Spleen (tissue), 7 donors: Measurements from ENCODE around the gene BMPER.

Experiments used
- POLR2A ChIP-seq, 3 donors: fragments of 450-650 bp; IDR thresholded peaks; one replicate each; pipeline ENCODE4 v1.5.1; 2017; ENCODE audit warnings: antibody characterized with exemption in 3 of 3, mild to moderate bottlenecking in 1 of 3
- POLR2AphosphoS5 ChIP-seq, 3 donors: sonication (generic); formaldehyde crosslinking; IDR thresholded peaks; one replicate each; pipeline ENCODE4 v1.5.1; 2017; ENCODE audit warnings: antibody characterized with exemption in 3 of 3
- TF ChIP-seq, protein P1 (sequence below), 11 experiments: fragments of 200-600 bp in 7 of 11; fragments of 450-650 bp in 4 of 11; sonication (generic) in 4 of 11; IDR thresholded peaks in 8 of 11; conservative IDR thresholded peaks in 3 of 11; 1 replicate in 7 of 11; 2 replicates in 4 of 11; pipeline versions ENCODE4 v1.4.0 to v1.8.0; 2016 to 2021; ENCODE audit warnings: antibody characterized with exemption in 11 of 11, inconsistent platforms in 4 of 11, mild to moderate bottlenecking in 1 of 11
- donor health status: DM: no; HTN: no; CAD: no; lungs with moderate emphysema.
- donor health status: DM: no; HTN: no; CAD: no.
- donor health status: DM: no; HTN: no; CAD: no.

DNA sequence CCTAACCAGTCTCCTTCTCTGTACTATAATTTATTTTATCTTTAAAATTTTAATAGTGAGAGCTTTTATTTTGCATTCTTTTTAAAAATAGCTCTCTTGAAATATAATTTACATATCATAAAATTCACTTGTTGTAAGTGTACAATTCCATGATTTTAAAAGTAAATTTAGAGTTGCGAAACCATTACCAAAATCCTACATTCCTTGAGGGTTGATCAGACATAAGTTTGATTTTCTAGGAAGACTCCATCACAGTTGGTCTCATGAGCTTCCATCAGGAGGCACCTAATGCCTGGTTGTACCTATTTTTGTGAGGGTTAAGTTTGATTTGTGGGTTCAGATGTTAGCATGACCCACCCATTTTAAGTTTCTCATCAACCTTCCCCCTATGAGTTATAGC lies 108.1 kb downstream of the BMPER start:
- TF ChIP-seq POLR2AphosphoS5 (IDR thresholded peaks at IDR 0.05) (no peak), POLR2A (IDR thresholded peaks at IDR 0.05) (no peak)
- TF ChIP-seq, protein P1, sequence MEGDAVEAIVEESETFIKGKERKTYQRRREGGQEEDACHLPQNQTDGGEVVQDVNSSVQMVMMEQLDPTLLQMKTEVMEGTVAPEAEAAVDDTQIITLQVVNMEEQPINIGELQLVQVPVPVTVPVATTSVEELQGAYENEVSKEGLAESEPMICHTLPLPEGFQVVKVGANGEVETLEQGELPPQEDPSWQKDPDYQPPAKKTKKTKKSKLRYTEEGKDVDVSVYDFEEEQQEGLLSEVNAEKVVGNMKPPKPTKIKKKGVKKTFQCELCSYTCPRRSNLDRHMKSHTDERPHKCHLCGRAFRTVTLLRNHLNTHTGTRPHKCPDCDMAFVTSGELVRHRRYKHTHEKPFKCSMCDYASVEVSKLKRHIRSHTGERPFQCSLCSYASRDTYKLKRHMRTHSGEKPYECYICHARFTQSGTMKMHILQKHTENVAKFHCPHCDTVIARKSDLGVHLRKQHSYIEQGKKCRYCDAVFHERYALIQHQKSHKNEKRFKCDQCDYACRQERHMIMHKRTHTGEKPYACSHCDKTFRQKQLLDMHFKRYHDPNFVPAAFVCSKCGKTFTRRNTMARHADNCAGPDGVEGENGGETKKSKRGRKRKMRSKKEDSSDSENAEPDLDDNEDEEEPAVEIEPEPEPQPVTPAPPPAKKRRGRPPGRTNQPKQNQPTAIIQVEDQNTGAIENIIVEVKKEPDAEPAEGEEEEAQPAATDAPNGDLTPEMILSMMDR (IDR thresholded peaks at IDR 0.05 in 8 of 11, conservative IDR thresholded peaks at IDR 0.05 in 3 of 11): no peak
